Activated CD4-positive, alpha-beta T cell treated with anti-CD3 and anti-CD28 coated beads for 48 hours (primary cell): ENCODE measurements around the gene DKC1.
"Not testable (repeated sequence)": the region's sequence is repeated elsewhere in the genome, so short reads cannot be mapped to it uniquely, and the experiment has no call there.

Experiments used
- DNase-seq: peaks from one replicate; pipeline ENCODE4 v3.0.0-alpha.2; 2020

The DKC1 gene

GRCh38 chrX:154795016-154795415, 32.4 kb downstream of the DKC1 start:
- no peak for DNase-seq

DNA sequence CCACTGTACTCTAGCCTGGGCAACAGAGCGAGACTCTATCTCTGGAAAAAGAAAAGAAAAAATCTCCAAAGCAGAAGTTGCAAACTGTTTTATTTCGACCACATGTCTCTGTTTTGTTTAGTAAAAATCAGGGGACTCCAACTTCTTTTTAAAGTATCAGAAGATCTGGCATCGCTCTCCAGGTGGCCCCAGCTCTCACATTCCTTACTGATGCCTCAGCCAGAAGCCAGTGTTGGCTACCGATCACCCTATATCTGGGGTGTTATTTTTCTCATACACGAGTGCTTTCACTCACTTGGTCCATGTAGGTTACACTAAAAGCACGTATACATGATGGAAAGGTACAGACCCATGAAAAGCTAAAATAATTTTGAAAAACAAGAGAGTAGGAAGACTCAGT, 34.3 kb downstream of the DKC1 start:
- DNase-seq, result no peak

DNA sequence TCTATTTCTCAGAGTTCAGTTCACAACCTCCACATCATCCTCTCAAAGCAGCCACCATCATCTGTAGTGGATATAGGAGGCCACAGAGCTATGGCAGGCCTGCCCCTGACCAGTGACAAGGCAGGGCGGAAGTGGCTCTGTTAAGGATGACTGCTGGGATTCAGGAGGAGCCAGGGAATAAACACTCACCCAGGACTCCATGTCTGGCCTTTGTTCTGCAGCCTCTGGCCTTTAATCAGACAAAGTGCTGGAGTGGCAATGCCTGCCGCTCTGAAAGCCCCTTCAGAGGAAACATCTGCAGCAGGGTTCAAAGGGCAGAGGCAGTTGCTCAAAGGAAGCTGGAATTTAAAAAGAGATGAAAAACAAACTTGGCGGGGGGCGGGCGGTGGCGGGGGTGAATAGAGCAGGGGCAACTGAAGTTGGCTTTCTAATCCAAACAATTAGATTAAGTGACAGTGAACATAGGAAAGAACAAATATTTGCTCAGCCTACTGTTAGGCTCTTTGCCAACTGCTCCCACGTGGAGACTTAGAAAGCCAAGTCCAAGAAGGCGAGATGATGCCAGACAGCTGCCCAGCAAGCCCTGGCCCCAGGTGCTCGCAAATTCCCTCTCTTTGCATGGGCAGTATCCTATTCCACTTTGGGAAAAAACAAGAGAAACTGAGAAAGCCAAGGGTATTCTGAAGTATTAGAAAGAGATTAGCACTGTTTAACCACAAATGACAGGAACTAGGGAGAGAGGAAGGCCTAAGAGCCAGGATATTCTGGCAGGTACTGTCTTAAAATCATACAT, 37.1 kb downstream of the DKC1 start:
- DNase-seq, result no peak

DNA sequence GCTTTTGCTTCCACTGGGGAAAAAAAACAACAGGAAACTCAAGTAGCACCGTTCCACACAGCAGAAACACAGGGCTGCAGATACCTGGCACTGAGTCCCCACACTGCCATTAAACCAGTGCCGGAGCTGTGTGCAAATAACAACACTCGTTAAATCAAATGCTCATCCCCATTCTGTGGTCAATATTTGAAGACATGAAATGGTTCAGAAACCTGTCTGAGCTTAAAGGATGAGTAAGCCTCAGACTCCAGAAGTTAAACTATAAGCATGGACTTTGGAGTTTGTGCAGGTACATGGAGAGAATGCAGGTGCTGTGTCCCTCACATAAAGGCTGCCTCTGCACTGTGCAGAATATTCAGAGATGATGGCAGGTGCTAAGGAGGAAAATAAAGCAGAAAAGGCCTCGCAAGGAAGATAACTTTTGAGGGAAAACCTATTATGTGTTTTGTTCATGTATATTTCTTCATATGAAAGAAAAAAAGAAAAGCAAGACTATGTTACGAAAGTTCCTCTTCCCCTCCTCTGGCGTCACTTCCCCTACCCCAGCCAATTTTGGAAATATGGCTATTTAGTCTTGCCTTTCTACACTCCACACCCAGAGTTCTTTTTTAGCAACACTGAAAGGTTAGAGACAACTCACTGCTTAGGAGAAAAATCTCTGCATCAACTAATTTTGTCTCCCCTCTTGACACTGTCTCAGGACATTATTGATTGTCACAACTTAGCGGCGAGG, 38.0 kb downstream of the DKC1 start:
- no peak for DNase-seq

DNA sequence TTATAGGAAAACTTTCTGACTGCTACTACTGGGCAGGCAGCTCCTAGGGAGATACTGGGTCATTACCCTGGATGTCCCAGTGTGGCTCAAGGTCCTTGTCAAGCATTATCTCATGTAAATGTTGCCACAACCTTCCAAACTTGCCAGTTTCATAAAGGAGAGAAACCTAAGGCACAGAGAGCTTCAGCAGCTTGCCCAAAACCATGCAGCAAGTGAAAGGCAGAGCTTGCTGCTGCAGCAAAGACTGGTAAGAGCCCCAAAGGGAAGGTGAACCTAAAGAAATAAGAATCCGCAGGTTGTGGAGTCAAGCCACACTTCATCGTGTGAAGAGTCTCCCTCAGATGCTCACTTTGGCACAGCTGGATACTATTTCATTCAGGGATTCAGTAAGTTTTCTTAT, 40.3 kb downstream of the DKC1 start:
- DNase-seq, result no peak

GRCh38 chrX:154804261-154804956, 41.7 kb downstream of the DKC1 start:
- DNase-seq, result no peak

DNA sequence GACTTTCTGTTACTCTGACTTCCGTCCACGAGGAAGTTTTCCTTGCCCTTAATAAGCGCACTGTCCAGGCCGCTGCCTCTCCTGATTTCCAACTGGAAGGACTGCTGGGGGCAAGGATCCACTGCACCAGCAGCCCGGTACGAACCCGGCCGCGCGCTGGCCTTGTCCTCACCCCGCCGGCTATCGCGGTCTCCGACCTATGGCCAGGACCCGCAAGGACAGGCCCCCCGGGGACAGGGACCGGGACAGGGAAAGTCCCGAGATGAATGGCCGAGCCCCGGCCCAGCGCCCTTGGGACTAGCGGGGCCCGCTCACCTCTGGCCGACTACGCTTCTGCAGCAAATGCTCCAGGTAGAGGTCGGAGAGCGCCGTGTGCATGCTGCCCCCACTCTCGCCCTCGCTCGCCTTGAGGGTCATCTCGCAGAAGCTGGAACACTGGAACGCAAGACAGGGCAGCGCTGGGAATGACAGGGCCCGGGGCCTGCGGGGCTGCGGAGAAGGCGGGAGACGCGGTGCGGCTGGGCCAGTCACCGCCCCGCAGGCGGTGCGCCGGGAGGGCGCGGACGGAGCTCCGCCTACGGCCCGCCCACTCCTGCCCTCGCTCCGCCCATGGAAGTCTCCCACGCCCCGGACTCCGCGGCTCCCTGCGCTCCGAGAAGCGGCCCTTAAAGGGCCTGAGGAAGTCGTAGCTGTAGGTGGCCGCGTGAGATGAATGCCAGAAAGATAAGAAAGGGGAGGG, 42.5 kb downstream of the DKC1 start, which contains the start of gene MPP1:
Gene MPP1 (minus strand): TSS at position 529 of the 739 bp plus-strand sequence. CDS start 112 bp downstream, at position 417.
- peak; percentile 75 for DNase-seq

GRCh38 chrX:154805696-154806091, 43.0 kb downstream of the DKC1 start:
- no peak for DNase-seq

DNA sequence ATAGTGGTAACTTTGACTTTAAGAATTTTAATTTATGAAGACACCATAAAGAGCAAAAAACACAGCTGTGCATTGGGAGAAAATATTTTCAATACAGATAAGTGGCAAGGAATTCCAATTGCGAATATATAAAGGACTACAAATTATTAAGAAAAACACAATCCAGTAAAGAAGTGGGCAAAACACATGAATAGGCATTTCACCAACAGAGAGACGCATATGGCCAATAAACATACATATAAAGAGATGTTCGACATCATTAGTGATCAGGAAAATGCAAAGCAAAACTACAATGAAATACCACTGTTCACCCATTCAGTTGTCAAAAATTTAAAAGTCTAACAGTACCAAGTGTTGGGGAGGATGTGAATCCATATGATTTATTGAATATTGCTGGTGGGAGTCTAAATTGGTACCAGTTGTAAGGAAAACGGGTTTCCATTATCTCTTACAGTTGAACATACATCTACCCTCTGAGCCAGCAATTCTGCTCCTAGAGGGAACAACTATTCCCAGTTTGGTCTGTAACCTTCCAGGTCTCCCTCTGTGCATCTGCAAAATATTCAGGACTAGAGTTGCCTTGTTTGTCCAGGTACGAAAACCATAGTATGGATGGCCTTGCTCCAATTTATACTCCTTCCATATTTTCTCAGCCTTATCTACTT, 44.3 kb downstream of the DKC1 start:
- no peak for DNase-seq

DNA sequence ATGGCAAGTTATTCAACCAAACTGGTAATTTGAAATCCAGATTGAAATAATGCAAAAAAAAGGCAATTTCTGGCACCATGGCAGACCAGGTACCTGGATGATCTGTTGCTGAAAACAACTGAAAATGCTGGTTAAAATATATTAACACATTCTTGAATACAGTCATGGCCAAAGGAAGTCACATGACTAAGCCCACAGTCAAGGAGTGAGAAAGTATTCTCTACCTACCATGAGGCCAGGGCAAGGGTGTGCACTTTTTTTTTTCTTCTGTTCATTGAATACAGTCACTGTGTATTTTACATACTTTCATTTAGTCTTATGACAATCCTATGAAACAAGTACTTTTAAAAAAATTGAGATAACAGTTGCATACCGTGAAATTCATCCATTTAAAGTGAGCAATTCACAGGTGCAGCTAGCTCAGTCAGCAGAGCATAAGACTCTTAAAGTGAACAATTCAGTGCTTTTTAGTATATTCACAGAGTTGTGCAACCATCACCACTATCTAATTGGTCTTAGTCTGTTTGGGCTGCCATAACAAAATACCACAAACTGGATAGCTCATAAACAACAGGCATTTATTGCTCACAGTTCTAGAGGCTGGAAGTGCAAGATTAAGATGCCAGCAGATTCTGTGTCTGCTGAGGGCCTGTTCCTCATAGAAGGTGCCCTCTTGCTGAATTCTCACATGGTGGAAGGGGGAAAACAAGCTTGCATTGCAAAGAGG, 47.4 kb downstream of the DKC1 start:
- no peak for DNase-seq

DNA sequence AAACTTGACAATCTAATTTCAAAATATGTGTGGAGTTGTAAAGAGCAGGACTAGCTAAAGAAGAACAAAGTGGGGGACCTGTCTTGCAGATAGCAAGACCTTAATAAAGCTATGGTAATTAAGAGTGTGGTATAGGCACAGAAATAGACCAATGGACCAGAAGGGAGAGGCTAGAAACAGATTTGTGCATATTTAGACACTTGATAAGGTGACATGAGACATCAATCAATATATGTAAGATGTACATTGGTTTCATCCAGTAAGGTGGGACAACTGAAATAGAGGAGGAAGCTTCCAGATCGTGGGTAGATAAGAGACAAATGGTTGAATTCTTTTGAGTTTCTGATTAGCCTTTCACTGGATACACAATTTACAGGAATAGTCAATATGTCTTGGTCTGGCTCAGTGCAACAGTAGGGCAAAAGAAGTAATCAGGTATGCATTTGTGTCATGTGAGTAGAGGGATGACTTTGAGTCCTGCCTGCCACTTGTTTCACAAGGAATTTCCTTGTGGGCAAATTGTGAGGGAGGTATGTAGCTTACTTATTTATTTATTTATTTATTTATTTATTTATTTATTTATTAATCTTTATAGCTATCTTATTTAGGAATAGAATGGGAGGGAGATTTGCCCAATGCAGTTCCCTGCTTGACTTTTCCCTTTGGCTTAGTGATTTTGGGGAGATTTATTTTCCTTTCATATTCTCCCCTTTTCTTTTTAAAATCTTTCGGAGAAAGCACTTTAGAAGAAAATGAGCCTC, 49.9 kb downstream of the DKC1 start:
- DNase-seq, result no peak

GRCh38 chrX:154813801-154814200, 51.1 kb downstream of the DKC1 start:
- DNase-seq, result no peak

DNA sequence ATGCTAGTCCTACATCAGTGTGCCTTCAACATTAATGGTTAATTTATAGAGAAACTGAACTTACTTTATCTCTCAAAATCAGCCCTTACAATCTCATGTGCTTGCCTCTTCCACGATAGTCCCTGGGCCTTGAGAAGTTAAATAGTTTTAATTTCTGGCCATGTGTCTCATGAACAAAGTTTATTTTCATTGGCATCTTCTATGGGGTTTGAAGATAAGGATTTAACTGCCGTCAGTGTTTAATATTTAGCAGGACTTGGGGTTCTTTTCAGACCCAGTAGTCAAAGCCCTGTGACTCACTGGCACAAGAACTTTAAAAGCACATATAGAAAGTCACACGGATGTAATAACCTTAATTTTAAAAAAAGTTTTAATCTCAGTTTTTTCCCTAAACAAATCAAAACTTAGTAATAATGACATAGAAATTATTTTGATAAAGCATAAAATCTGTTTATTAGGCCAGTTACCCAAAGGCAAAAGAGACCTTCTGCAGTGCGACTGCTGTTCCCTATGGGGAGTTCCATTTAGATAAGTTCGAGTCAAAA, 52.7 kb downstream of the DKC1 start:
- DNase-seq, result no peak

DNA sequence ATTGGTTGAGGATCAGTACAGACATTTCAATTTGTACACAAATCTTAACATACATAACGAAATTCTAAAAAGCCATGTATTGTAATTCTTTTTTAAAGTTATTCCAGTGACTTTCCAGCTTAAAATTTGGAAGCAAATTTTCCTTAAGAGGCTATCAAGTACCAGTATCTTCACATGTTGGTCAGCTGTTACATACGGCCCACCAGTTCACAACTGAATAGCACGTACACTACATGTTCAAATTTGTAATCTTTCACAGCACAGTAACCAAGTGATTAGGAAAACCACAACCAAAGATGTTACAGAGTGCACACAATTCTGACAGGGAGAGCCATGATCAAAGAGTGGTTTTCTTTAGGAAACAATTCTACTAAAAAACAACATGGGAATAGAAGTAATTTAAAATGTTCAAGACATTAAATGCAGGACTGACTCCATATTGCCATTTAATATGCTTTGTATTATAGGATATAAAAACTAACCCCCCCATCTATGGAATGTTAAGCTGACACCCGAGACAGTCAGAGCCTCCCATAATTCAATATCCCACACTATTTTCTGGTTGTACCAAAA, 53.7 kb downstream of the DKC1 start:
- DNase-seq, result not testable (repeated sequence)

GRCh38 chrX:154817048-154817618, 54.5 kb downstream of the DKC1 start:
- not testable (repeated sequence) for DNase-seq

DNA sequence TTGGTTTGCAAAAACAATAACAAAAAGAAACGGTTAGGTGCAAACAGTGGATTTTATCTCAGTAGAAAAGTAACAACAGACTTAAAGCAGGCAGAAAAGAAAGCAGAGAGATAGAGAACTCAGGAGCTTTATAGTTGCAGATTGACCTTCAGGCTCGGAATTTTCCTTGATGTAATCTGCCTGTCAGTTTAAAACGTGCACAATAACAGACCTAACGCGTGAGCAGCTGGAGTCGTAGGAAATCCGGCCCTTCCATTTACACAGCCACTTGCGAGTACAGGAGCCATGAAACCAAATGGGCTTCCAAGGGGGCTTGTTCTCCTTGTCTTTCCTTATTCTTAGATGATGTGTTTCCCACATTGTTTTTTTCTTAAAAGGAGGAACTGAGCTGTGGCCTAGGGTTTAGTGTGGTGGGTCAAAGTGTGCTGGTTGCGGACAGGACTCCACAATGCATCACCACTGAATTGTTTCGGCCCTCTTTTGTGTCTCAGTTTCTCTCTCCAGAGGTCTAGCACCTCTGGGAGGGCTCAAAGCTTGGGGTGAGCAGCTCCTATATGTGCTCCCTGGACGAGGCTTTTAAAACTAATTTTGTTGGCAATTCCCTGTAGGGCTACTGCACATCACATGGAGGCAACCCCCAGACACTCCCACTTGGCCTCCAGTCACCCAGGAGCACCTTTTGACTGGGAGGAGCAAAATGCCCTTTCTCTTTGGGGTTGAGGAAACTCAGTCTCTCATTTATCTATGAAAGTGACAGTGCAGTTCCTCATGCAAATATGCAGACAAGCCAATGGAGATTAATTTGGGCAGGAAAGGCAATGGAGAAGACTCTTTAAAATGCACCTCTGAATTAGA, 56.5 kb downstream of the DKC1 start:
- DNase-seq, result no peak

GRCh38 chrX:154819771-154820341, 57.2 kb downstream of the DKC1 start:
- DNase-seq, result no peak

DNA sequence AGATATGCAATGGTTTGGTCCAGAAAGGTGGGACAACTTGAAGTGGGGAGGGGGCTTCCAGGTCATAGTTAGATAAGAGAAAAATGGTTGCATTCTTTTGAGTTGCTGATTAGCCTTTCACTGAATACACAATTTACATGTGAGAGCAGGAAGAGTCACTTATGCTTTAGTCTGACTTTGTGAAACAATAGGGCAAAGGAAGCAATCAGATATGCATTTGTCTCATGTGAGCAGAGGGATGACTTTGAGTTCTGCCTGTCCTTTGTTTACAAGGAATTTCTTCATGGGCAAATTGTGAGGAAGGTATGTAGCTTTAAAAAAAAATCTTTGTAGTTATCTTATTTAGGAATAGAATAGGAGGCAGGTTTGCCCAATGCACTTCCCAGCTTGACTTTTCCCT, 58.9 kb downstream of the DKC1 start:
- no peak for DNase-seq
